ENCODE data around the gene ACOXL. TPM values are rescaled to one million over a fixed set of nuclear protein-coding genes. Genes with fewer than 3 reads are reported as not detected.
"Not testable (repeated sequence)": the region's sequence is repeated elsewhere in the genome, so short reads cannot be mapped to it uniquely, and the experiment has no call there.

Gene ACOXL
- total RNA-seq, 4 donors from 2014 or later, result 1.2 to 10.6 (median 2.1) TPM

- no peak for DNase-seq
- H3K4me3 ChIP-seq (replicated peaks in 1 of 3), result no peak overlapping the region
- no peak for TF ChIP-seq POLR2A (IDR thresholded peaks at IDR 0.05)
- TF ChIP-seq CTCF (IDR thresholded peaks at IDR 0.05), result no peak
- H3K4me1 ChIP-seq, result no peaks in the 10 kb centered on the region
- H3K27me3 ChIP-seq, result no peaks in the 10 kb centered on the region
- H3K27ac ChIP-seq, result no peak overlapping the region
- intact Hi-C loops (cut with DNase I), result no loop called here
- 77 to 93% methylated on average over 3 to 11 of the region's 11 CpGs for WGBS, 2 donors
- H3K9me3 ChIP-seq, result no peaks in the 10 kb centered on the region
- H3K36me3 ChIP-seq, result no peaks in the 10 kb centered on the region
Observed at GRCh38 chr2:110852051-110852450, 119.7 kb downstream of the ACOXL start.

- intact Hi-C loops (cut with DNase I), result no loop called here
- TF ChIP-seq CTCF (IDR thresholded peaks at IDR 0.05), result no peak
- no peak for TF ChIP-seq POLR2A (IDR thresholded peaks at IDR 0.05)
- WGBS, 2 donors, result 91 to 92% methylated on average over 5 to 8 of the region's 8 CpGs
Observed at GRCh38 chr2:110852541-110853263, 120.3 kb downstream of the ACOXL start.

GRCh38 chr2:110853516-110853915 is 121.1 kb downstream of the ACOXL start:
- Histone ChIP-seq H3K4me3 (replicated peaks in 1 of 3) (no peak overlapping the region), H3K36me3 (no peaks in the 10 kb centered on the region), H3K27ac (no peak overlapping the region), H3K27me3 (no peaks in the 10 kb centered on the region), H3K9me3 (no peaks in the 10 kb centered on the region), H3K4me1 (no peaks in the 10 kb centered on the region)
- peak in 3 of 6 experiments; percentile 26 to 46 (median 30) for TF ChIP-seq CTCF (IDR thresholded peaks at IDR 0.05)
- TF ChIP-seq POLR2A (IDR thresholded peaks at IDR 0.05), result no peak
- intact Hi-C loops (cut with DNase I), result no loop called here
- 54 to 62% methylated on average over 5 of the region's 5 CpGs for WGBS, 2 donors
- DNase-seq, result peak; percentile 22 to 44

More at GRCh38 chr2:110852541-110853263, 120.3 kb downstream of the ACOXL start:
- H3K27ac ChIP-seq, result no peak overlapping the region
- DNase-seq, result no peak
- no peaks in the 10 kb centered on the region for H3K4me1 ChIP-seq
- H3K27me3 ChIP-seq, result no peaks in the 10 kb centered on the region
- no peaks in the 10 kb centered on the region for H3K36me3 ChIP-seq
- no peaks in the 10 kb centered on the region for H3K9me3 ChIP-seq
- no peak overlapping the region for H3K4me3 ChIP-seq (replicated peaks in 1 of 3)

- no peaks in the 10 kb centered on the region for H3K9me3 ChIP-seq
- no peaks in the 10 kb centered on the region for H3K27me3 ChIP-seq
- H3K4me1 ChIP-seq, result no peaks in the 10 kb centered on the region
- DNase-seq, result no peak
- TF ChIP-seq CTCF (IDR thresholded peaks at IDR 0.05), result no peak
- no peak for TF ChIP-seq POLR2A (IDR thresholded peaks at IDR 0.05)
- H3K27ac ChIP-seq, result no peak overlapping the region
- no peaks in the 10 kb centered on the region for H3K36me3 ChIP-seq
- intact Hi-C loops (cut with DNase I), result no loop called here
- 86 to 97% methylated on average over 3 of the region's 3 CpGs for WGBS, 2 donors
- no peak overlapping the region for H3K4me3 ChIP-seq (replicated peaks in 1 of 3)
Observed at GRCh38 chr2:110853948-110854347, 121.6 kb downstream of the ACOXL start.

GRCh38 chr2:110854355-110855081 is 122.1 kb downstream of the ACOXL start:
- intact Hi-C loops (cut with DNase I), result no loop called here
- H3K9me3 ChIP-seq, result no peaks in the 10 kb centered on the region

GRCh38 chr2:110855841-110856240 is 123.5 kb downstream of the ACOXL start:
- H3K27ac ChIP-seq; H3K4me1 ChIP-seq; DNase-seq; H3K4me3 ChIP-seq (replicated peaks in 1 of 3); H3K27me3 ChIP-seq; H3K9me3 ChIP-seq; intact Hi-C loops (cut with DNase I); H3K36me3 ChIP-seq: not testable (repeated sequence)
- WGBS, 2 donors, result 94 to 97% methylated on average over 7 of the region's 7 CpGs

More at GRCh38 chr2:110854355-110855081, 122.1 kb downstream of the ACOXL start:
- no peaks in the 10 kb centered on the region for H3K27me3 ChIP-seq
- DNase-seq, result no peak
- no peaks in the 10 kb centered on the region for H3K4me1 ChIP-seq
- peak in 1 of 6 experiments; percentile 0 for TF ChIP-seq CTCF (IDR thresholded peaks at IDR 0.05)
- TF ChIP-seq POLR2A (IDR thresholded peaks at IDR 0.05), result no peak
- no peak overlapping the region for H3K27ac ChIP-seq
- H3K36me3 ChIP-seq, result no peaks in the 10 kb centered on the region
- H3K4me3 ChIP-seq (replicated peaks in 1 of 3), result no peak overlapping the region
